ENCODE results near the gene ZRANB1.

DNA sequence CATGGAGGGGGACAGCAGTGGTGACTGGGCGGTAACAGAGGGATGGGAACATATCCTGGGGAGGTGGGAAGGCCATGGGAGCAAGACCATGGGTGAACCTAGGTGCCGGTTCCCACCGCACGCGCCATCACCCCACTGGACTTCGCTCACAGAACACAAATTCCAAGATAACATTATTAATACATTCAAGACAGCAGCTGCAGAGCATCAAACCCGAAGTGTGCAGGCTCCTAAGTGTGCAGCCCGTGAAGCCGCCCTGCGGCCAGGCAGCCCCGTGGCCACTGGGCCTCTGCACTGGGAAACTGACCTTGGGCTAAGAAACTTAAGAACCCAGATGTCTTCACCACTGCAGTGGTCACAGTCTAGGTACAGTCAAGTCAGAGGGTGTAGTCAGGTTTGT, 42.8 kb upstream of the ZRANB1 start:
- TF ChIP-seq, protein P1, sequence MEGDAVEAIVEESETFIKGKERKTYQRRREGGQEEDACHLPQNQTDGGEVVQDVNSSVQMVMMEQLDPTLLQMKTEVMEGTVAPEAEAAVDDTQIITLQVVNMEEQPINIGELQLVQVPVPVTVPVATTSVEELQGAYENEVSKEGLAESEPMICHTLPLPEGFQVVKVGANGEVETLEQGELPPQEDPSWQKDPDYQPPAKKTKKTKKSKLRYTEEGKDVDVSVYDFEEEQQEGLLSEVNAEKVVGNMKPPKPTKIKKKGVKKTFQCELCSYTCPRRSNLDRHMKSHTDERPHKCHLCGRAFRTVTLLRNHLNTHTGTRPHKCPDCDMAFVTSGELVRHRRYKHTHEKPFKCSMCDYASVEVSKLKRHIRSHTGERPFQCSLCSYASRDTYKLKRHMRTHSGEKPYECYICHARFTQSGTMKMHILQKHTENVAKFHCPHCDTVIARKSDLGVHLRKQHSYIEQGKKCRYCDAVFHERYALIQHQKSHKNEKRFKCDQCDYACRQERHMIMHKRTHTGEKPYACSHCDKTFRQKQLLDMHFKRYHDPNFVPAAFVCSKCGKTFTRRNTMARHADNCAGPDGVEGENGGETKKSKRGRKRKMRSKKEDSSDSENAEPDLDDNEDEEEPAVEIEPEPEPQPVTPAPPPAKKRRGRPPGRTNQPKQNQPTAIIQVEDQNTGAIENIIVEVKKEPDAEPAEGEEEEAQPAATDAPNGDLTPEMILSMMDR (IDR thresholded peaks at IDR 0.05; ENCODE audit: insufficient read depth, low read length, poor library complexity, severe bottlenecking), result no peak
- TF ChIP-seq EZH2phosphoT487 (conservative IDR thresholded peaks at IDR 0.05; ENCODE audit: low read length), result no peak

Measured in SU-DHL-6 (cell line).